SU-DHL-6 (cell line): ENCODE measurements around the gene CCDC137.
A peak's percentile ranks its signal among the peaks of the same experiment; 100 is the strongest.

Source experiments
- H2AFZ ChIP-seq: fragments of 200-600 bp; sonication (generic); 2 replicates; pipeline ENCODE4 v1.6.1; 2014; ENCODE audit warnings: low read depth, mild to moderate bottlenecking, moderate library complexity, mixed read lengths, antibody characterized with exemption, low read length; ENCODE audit not compliant: severe bottlenecking
- H3F3A ChIP-seq: fragments of 200-600 bp; shearing (Covaris generic); 2 replicates; pipeline ENCODE4 v1.6.0; 2016; ENCODE audit warnings: antibody characterized with exemption, mild to moderate bottlenecking; ENCODE audit not compliant: insufficient read depth
- H3K27ac ChIP-seq: fragments of 200-600 bp; sonication (generic); 2 replicates; pipeline ENCODE4 v1.5.1; 2016; ENCODE audit warnings: low read depth, mild to moderate bottlenecking, low read length, moderate library complexity, mixed read lengths
- H3K27me3 ChIP-seq: fragments of 200-600 bp; sonication (generic), shearing (Covaris generic); 2 replicates; pipeline ENCODE4 v1.6.0; 2014; ENCODE audit warnings: mild to moderate bottlenecking, low read length
- H3K36me3 ChIP-seq: fragments of 200-600 bp; sonication (generic); 2 replicates; pipeline ENCODE4 v1.6.1; 2014; ENCODE audit warnings: mild to moderate bottlenecking, low read length, mixed read lengths
- H3K4me2 ChIP-seq: fragments of 300-600, 200-600 bp; shearing (Covaris generic), sonication (generic); 2 replicates; pipeline ENCODE4 v1.6.0; 2014; ENCODE audit warnings: low read length, low read depth, mild to moderate bottlenecking; ENCODE audit not compliant: poor library complexity, severe bottlenecking
- H3K4me3 ChIP-seq: fragments of 200-600 bp; sonication (generic); 2 replicates; pipeline ENCODE4 v1.5.1; 2014; ENCODE audit warnings: antibody characterized with exemption, low read length, mild to moderate bottlenecking, mixed read lengths; ENCODE audit not compliant: insufficient read depth, poor library complexity, severe bottlenecking
- H3K79me2 ChIP-seq: fragments of 200-600 bp; sonication (generic); 2 replicates; pipeline ENCODE4 v1.6.1; 2014; ENCODE audit warnings: mild to moderate bottlenecking, low read length, moderate library complexity; ENCODE audit not compliant: insufficient read depth
- H3K9ac ChIP-seq: fragments of 200-600 bp; sonication (generic); 2 replicates; pipeline ENCODE4 v1.7.0; 2014; ENCODE audit warnings: mild to moderate bottlenecking, low read length
- H3K9me2 ChIP-seq: fragments of 200-600 bp; sonication (generic); replicated peaks from 2 replicates; pipeline ENCODE4 v1.6.1; 2014; ENCODE audit warnings: low read length; ENCODE audit not compliant: insufficient read depth
- H3K9me3 ChIP-seq: fragments of 200-600 bp; sonication (generic); 2 replicates; pipeline ENCODE4 v1.6.1; 2014; ENCODE audit warnings: low read length, mixed read lengths; ENCODE audit not compliant: insufficient read depth
- H4K20me1 ChIP-seq: fragments of 200-600 bp; sonication (generic); 2 replicates; pipeline ENCODE4 v1.6.1; 2014; ENCODE audit warnings: low read depth, mild to moderate bottlenecking, antibody characterized with exemption, low read length, moderate library complexity, mixed read lengths
- CTCF ChIP-seq: fragments of 200-600 bp; sonication (generic); IDR thresholded peaks from one replicate; pipeline ENCODE4 v1.5.1; 2017; ENCODE audit warnings: antibody characterized with exemption, mild to moderate bottlenecking, low read length, moderate library complexity; ENCODE audit not compliant: insufficient read depth, poor library complexity, severe bottlenecking
- EZH2phosphoT487 ChIP-seq: fragments of 200-600 bp; sonication (generic), shearing (Covaris generic); conservative IDR thresholded peaks from 2 replicates; pipeline ENCODE4 v1.6.1; 2018; ENCODE audit warnings: mild to moderate bottlenecking, antibody characterized with exemption, low read length, moderate library complexity, mixed read lengths

CCDC137 gene

GRCh38 chr17:81702934-81703746 lies 36.6 kb downstream of the CCDC137 start, which contains the start of gene MRPL12:
TSS of gene MRPL12 (plus strand) at chr17:81703367. CDS start at chr17:81703502, 135 bp downstream.
- H2AFZ ChIP-seq = peak within 1 kb of the TSS; percentile 30
- no peaks in the 10 kb centered on the region for H3K36me3 ChIP-seq
- H3K4me2 ChIP-seq = peak within 1 kb of the TSS; percentile 71
- H3F3A ChIP-seq = peaks cover 13% of the 10 kb centered on the region; the same call in 1 of the 2 replicates
- H3K9ac ChIP-seq = peak within 1 kb of the TSS; percentile 98
- no peaks in the 10 kb centered on the region for H3K9me3 ChIP-seq
- H3K4me3 ChIP-seq = peak within 1 kb of the TSS; percentile 98
- no peaks in the 10 kb centered on the region for H3K27me3 ChIP-seq
- peaks cover 60% of the 10 kb centered on the region for H3K79me2 ChIP-seq
- no peaks in the 10 kb centered on the region for H4K20me1 ChIP-seq
- H3K27ac ChIP-seq = peak within 1 kb of the TSS; percentile 77
- H3K9me2 ChIP-seq = no peaks in the 10 kb centered on the region
- TF ChIP-seq CTCF (no peak), EZH2phosphoT487 (no peak)

GRCh38 chr17:81703747-81704654 lies 37.5 kb downstream of the CCDC137 start:
- Histone ChIP-seq H3K27me3 (no peaks in the 10 kb centered on the region), H2AFZ (peak overlapping the region; percentile 30), H3K36me3 (no peaks in the 10 kb centered on the region), H4K20me1 (no peaks in the 10 kb centered on the region), H3K9ac (peak overlapping the region; percentile 98), H3K4me2 (peak overlapping the region; percentile 68), H3K9me2 (no peaks in the 10 kb centered on the region), H3F3A (peaks cover 10% of the 10 kb centered on the region), H3K27ac (peak overlapping the region; percentile 77), H3K9me3 (no peaks in the 10 kb centered on the region), H3K79me2 (peaks cover 56% of the 10 kb centered on the region), H3K4me3 (peak overlapping the region; percentile 98)
- TF ChIP-seq EZH2phosphoT487 (no peak), CTCF (no peak)

DNA sequence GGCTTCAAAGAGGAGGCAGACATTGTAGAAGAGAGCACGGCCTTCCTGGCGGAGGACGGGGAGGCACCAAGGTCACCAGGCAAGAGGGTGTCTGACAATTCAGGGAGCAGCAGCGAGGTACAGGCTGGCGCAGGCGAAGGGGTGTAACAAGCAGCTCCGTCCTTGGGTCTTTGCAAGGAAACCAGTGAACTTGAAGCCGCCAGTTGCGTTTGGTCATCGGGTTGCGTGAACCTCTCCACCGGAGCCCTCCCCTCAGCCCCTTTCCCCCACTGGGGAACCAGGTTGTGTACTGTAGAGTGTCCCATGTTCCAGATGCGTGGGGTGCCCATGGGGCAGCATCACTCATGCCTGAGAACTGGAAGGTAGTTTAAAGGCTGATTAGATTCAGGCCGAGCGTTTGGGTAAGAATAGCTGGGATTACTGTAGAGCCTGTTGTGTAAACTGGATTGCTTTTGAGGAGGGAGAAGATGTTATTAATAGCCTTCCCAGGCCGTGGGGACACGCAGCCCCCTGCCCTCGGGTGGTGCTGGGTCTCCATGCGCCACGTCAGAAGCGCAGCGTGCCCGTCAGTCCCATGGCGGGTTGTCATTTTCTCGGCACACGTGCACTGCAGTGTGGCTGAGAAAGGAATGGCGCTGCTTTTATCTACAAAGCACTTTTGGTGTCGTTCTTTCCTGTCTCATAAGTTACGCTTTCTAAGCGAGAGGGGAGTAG lies 39.1 kb downstream of the CCDC137 start:
- no peak overlapping the region for H2AFZ ChIP-seq
- H3K4me3 ChIP-seq = no peak overlapping the region
- no peaks in the 10 kb centered on the region for H3K9me2 ChIP-seq
- peaks cover 50% of the 10 kb centered on the region for H3K79me2 ChIP-seq
- H3K4me2 ChIP-seq = no peak overlapping the region
- H3K36me3 ChIP-seq = no peaks in the 10 kb centered on the region
- H3F3A ChIP-seq = peaks cover 24% of the 10 kb centered on the region
- H3K9ac ChIP-seq = no peak overlapping the region
- TF ChIP-seq EZH2phosphoT487 (no peak), CTCF (no peak)
- H3K27ac ChIP-seq = no peak overlapping the region
- no peaks in the 10 kb centered on the region for H3K9me3 ChIP-seq
- no peaks in the 10 kb centered on the region for H3K27me3 ChIP-seq
- H4K20me1 ChIP-seq = no peaks in the 10 kb centered on the region
